Pancreas (tissue), 10 donors: ENCODE data around the gene PRXL2A. TPM values are rescaled to one million over a fixed set of nuclear protein-coding genes. Genes with fewer than 3 reads are reported as not detected.

Experiments used
- ATAC-seq, 4 donors: fragments of 200-7000 bp; cut with Tn5 transposase; one replicate each; pipeline versions ENCODE4 v1.8.0 to v1.9.1; 2020; ENCODE audit warnings: mild to moderate bottlenecking in 4 of 4, moderate library complexity in 4 of 4
- DNase-seq, 6 donors: peaks; one replicate each; pipeline ENCODE4 v3.0.0-alpha.2; 2020
- FAIRE-seq: peaks from 2 replicates; lab custom pipeline; 2012; peaks lifted over from hg19 to GRCh38; lab: Jason Lieb, UNC
- H3K27ac ChIP-seq, 4 donors: fragments of 200-600 bp; sonication (generic); 1 replicate in 3 of 4; 2 replicates in 1 of 4; pipeline versions ENCODE4 v1.5.0 to v1.8.0; 2020
- H3K27me3 ChIP-seq, 4 donors: fragments of 200-600 bp; one replicate each; pipeline ENCODE4 v1.8.0; 2021
- H3K36me3 ChIP-seq, 3 donors: fragments of 200-600 bp; sonication (generic) in 1 of 3; one replicate each; pipeline versions ENCODE4 v1.5.0 to v1.8.0; 2020 to 2021
- H3K4me1 ChIP-seq, 3 donors: fragments of 200-600 bp; one replicate each; pipeline ENCODE4 v1.8.0; 2021
- H3K4me3 ChIP-seq, 4 donors: fragments of 200-600 bp; sonication (generic) in 2 of 4; one replicate each; pipeline versions ENCODE4 v1.5.0 to v1.8.0; 2020 to 2021
- H3K9me3 ChIP-seq, 4 donors: fragments of 200-600 bp; one replicate each; pipeline ENCODE4 v1.8.0; 2021
- WGBS, 2 donors: extraction: QIAGEN DNeasy Blood & Tissue Kit; methylation state at CpG; one replicate each; pipeline ENCODE4 v1.1.7; 2013; 5-methylcytosine and 5-hydroxymethylcytosine counted together
- intact Hi-C, 3 donors: fragments of 100-400 bp; cut with DNase I; formaldehyde crosslinking; loops; one replicate each; pipeline versions ENCODE4 v1.11.1 to v1.14.2; 2022
- polyA plus RNA-seq, 2 donors: library from polyadenylated mRNA; stranded (reverse); fragments of 200-250 nt; gene quantifications; one replicate each; pipeline ENCODE4 v1.2.3, GENCODE V29; 2013
- total RNA-seq, 6 donors: library from RNA; stranded (reverse); fragmentation: NEBNext Ultra II Directional in 4 of 6; extraction: Animal tissue kit (Norgen Biotek cat#: 25700) in 4 of 6; gene quantifications; one replicate each; pipeline versions ENCODE4 v1.2.1 to v1.2.4, GENCODE V29; 2021 to 2023
- TF ChIP-seq, protein P1 (sequence below), 4 donors: fragments of 200-600 bp; sonication (generic) in 3 of 4; IDR thresholded peaks; one replicate each; pipeline versions ENCODE4 v1.5.0 to v1.8.0; 2021; ENCODE audit warnings: antibody characterized with exemption in 4 of 4
- donor health status: healthy with polysubstance abuse.
- donor health status: DM: no; HTN: no; CAD: no; lungs with moderate emphysema.
- donor health status: DM: no; HTN: no; CAD: no.
- donor health status: control.
- donor health status: control.
- donor health status: Bipolar disorder and iron deficiency.
- donor health status: DM: yes; HTN: yes; CAD: no.
- donor health status: DM: no; HTN: no; CAD: no.
- donor health status: DM: no; HTN: no; CAD: no.
- donor health status: DM: yes; HTN: yes; CAD: no.

PRXL2A gene
- total and polyA plus RNA-seq, 8 donors, result 18.2 to 39.8 (median 26.8) TPM

DNA sequence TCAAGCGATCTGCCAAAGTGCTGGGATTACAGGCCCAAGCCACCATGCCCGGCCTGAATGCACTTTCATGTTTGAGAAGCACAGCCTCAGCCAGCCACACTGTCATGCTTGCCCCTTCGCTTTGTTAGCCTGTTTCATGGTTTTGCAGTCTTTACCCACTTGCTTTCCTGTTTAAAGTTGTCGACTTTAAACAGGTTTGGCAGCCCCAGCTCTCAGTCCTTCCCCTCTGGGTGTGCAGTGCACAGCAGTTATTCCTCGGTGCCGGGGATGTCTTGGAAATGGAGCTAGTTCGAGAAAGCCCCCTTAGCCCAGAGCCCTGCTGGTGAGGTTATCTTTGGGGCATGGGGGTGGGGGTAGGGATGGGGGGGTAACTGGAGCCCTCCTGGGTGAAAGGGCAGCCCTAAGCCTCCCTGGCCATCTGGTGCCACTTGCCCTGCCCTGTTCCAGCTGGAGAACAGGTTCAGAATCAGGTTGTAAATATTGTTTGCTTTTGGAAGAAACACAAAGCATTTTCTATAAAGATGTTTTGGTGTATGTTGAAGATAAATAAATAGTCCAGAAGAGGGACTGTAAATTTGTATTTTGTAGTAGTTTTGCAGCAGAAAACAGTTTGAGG lies 60.6 kb downstream of the PRXL2A start:
- H3K4me1 ChIP-seq, result peaks cover 18 to 33% (median 33%) of the 10 kb centered on the region in 3 donors
- H3K9me3 ChIP-seq, result no peaks in the 10 kb centered on the region
- H3K36me3 ChIP-seq, result no peaks in the 10 kb centered on the region
- DNase-seq (peak in 1 of 6 donors; percentile 19), ATAC-seq (no peak), FAIRE-seq (no peak)
- WGBS, 2 donors, result 69 to 70% methylated on average over 7 of the region's 7 CpGs
- H3K27me3 ChIP-seq, result no peaks in the 10 kb centered on the region
- no peak overlapping the region for H3K27ac ChIP-seq
- TF ChIP-seq, protein P1, sequence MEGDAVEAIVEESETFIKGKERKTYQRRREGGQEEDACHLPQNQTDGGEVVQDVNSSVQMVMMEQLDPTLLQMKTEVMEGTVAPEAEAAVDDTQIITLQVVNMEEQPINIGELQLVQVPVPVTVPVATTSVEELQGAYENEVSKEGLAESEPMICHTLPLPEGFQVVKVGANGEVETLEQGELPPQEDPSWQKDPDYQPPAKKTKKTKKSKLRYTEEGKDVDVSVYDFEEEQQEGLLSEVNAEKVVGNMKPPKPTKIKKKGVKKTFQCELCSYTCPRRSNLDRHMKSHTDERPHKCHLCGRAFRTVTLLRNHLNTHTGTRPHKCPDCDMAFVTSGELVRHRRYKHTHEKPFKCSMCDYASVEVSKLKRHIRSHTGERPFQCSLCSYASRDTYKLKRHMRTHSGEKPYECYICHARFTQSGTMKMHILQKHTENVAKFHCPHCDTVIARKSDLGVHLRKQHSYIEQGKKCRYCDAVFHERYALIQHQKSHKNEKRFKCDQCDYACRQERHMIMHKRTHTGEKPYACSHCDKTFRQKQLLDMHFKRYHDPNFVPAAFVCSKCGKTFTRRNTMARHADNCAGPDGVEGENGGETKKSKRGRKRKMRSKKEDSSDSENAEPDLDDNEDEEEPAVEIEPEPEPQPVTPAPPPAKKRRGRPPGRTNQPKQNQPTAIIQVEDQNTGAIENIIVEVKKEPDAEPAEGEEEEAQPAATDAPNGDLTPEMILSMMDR (IDR thresholded peaks at IDR 0.05), result no peak
- intact Hi-C loops, result no loop called here
- no peak overlapping the region for H3K4me3 ChIP-seq

DNA sequence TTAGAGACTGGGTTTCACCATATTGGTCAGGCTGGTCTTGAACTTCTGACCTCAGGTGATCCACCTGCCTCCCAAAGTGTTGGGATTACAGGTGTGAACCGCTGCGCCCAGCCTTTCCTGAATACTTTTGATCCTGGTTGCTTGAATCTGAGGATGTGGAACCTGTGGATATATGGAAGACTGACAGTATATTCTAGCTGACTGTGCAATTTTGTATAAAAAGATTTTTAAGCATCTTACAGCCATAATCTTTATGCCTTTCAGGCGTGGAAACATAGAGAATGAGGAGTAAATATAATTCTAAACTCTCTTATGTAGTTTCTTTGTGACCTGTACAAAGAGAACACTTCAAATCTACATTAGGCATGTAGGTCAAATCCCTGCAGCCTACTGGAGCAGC lies 61.9 kb downstream of the PRXL2A start:
- Histone ChIP-seq H3K36me3 (no peaks in the 10 kb centered on the region), H3K27ac (no peak overlapping the region), H3K4me1 (peaks cover 4 to 19% (median 19%) of the 10 kb centered on the region in 3 donors), H3K4me3 (no peak overlapping the region), H3K9me3 (no peaks in the 10 kb centered on the region), H3K27me3 (no peaks in the 10 kb centered on the region)
- TF ChIP-seq, protein P1 (IDR thresholded peaks at IDR 0.05), result no peak
- no peak for FAIRE-seq
- DNase-seq, result no peak
- 94 to 95% methylated on average over 3 of the region's 3 CpGs for WGBS, 2 donors
- ATAC-seq, result no peak
- intact Hi-C loops, result no loop called here

DNA sequence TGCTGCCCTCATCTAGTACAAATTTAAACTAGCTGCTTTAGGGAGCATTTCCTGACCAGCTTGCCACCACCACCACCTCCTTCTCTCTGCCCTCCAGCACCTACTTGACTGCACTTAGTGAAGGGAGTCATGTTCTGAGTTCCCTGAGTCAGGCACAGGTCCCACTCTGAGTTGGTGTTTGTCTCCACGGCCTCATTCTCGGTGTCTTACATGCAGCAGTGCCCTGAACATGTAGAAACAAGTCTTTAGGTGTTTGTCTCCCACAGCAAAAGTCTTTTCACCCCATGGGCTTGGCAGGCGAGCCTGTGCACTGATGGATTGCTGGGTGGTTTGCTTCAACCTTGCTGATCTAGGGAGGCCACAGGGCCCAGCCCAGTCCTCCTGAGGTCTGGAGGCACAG lies 62.6 kb downstream of the PRXL2A start:
- Histone ChIP-seq H3K4me1 (peaks cover 4 to 13% (median 12%) of the 10 kb centered on the region in 3 donors), H3K27me3 (no peaks in the 10 kb centered on the region), H3K4me3 (no peak overlapping the region), H3K9me3 (no peaks in the 10 kb centered on the region), H3K27ac (peak overlapping the region in 1 of 4 donors; percentile 1), H3K36me3 (no peaks in the 10 kb centered on the region)
- TF ChIP-seq, protein P1 (IDR thresholded peaks at IDR 0.05), result no peak
- ATAC-seq, result no peak
- FAIRE-seq, result no peak
- DNase-seq, result peak in 1 of 6 donors; percentile 11
- 93 to 99% methylated on average over 3 of the region's 3 CpGs for WGBS, 2 donors
- intact Hi-C loops, result no loop called here

DNA sequence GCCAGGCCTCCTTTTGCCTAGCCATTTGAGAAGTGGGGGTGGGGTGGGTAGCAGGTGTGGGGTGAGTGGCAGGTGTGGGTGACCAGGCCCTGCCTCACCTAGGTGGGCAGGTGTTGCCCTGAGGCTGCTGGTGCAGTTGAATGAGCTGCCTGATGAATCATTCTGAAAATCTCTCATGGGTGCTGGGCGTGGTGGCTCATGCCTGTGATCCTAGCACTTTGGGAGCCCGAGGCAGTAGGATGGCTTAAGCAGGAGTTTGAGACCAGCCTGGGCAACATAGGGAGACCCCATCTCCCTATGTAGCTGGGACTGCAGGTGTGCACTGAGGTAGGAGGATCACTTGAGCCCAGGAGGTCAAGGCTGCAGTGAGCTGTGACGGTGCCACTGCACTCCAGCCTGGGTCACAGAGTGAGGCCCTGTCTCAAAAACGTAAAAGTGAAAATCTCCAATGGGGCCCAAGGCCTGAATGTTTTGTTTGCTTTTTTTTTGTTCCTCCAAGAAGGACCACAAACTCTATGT lies 63.4 kb downstream of the PRXL2A start:
- Histone ChIP-seq H3K4me1 (peaks cover 4 to 12% (median 11%) of the 10 kb centered on the region in 3 donors), H3K27ac (no peak overlapping the region), H3K4me3 (no peak overlapping the region), H3K36me3 (no peaks in the 10 kb centered on the region), H3K9me3 (no peaks in the 10 kb centered on the region), H3K27me3 (no peaks in the 10 kb centered on the region)
- ATAC-seq (peak in 3 of 4 donors; percentile 10 to 16 (median 13)), DNase-seq (peak in 1 of 6 donors; percentile 26), FAIRE-seq (no peak)
- TF ChIP-seq, protein P1 (IDR thresholded peaks at IDR 0.05), result no peak
- WGBS, 2 donors, result 73 to 79% methylated on average over 4 of the region's 4 CpGs
- intact Hi-C loops, result no loop called here
